Measurements from ENCODE around the gene GABRG3.

DNA sequence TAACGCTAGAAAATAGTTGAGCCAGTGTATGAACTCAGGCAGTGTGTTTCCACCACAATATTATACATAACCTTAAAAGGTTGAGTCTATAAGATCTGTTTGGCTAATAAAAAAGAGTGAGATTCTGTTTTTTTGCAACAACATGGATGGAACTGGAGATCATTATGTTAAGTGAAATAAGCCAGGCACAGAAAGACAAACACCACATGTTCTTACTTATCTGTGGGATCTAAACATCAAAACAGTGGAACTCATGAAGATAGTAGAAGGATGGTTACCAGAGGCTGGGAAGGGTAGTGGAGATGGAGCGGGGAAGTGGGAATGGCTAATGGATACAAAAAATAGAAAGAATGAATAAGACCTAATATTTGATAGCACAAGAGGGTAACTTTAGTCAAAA lies 150.7 kb downstream of the GABRG3 start:
- TF ChIP-seq, protein P1, sequence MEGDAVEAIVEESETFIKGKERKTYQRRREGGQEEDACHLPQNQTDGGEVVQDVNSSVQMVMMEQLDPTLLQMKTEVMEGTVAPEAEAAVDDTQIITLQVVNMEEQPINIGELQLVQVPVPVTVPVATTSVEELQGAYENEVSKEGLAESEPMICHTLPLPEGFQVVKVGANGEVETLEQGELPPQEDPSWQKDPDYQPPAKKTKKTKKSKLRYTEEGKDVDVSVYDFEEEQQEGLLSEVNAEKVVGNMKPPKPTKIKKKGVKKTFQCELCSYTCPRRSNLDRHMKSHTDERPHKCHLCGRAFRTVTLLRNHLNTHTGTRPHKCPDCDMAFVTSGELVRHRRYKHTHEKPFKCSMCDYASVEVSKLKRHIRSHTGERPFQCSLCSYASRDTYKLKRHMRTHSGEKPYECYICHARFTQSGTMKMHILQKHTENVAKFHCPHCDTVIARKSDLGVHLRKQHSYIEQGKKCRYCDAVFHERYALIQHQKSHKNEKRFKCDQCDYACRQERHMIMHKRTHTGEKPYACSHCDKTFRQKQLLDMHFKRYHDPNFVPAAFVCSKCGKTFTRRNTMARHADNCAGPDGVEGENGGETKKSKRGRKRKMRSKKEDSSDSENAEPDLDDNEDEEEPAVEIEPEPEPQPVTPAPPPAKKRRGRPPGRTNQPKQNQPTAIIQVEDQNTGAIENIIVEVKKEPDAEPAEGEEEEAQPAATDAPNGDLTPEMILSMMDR (conservative IDR thresholded peaks at IDR 0.05; ENCODE audit: low read depth in 2 of 2) = no peak
- TF ChIP-seq POLR2AphosphoS5 (IDR thresholded peaks at IDR 0.05; ENCODE audit: low read depth) = no peak
- no peak for TF ChIP-seq EZH2 (IDR thresholded peaks at IDR 0.05; ENCODE audit: low read depth, unreplicated experiment)
- no peak for TF ChIP-seq REST (IDR thresholded peaks at IDR 0.05; ENCODE audit: unreplicated experiment)
- TF ChIP-seq EZH2phosphoT487 (IDR thresholded peaks at IDR 0.05; ENCODE audit: unreplicated experiment) = no peak
- TF ChIP-seq JUNB (IDR thresholded peaks at IDR 0.05; ENCODE audit: unreplicated experiment) = no peak
- no peak for TF ChIP-seq ZNF114 (CRISPR knock-in tag; IDR thresholded peaks at IDR 0.05)
- TF ChIP-seq CREB1 (CRISPR knock-in tag; IDR thresholded peaks at IDR 0.05; ENCODE audit: low read depth) = no peak
- no peak for TF ChIP-seq STAT1 (IDR thresholded peaks at IDR 0.05; ENCODE audit: unreplicated experiment)
- no peak for TF ChIP-seq ZNF331 (CRISPR knock-in tag; IDR thresholded peaks at IDR 0.05; ENCODE audit: low read depth)
- TF ChIP-seq, protein P2, sequence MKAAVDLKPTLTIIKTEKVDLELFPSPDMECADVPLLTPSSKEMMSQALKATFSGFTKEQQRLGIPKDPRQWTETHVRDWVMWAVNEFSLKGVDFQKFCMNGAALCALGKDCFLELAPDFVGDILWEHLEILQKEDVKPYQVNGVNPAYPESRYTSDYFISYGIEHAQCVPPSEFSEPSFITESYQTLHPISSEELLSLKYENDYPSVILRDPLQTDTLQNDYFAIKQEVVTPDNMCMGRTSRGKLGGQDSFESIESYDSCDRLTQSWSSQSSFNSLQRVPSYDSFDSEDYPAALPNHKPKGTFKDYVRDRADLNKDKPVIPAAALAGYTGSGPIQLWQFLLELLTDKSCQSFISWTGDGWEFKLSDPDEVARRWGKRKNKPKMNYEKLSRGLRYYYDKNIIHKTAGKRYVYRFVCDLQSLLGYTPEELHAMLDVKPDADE (IDR thresholded peaks at IDR 0.05) = no peak
- TF ChIP-seq NANOG (IDR thresholded peaks at IDR 0.05; ENCODE audit: borderline replicate concordance) = no peak
- TF ChIP-seq, protein P3, sequence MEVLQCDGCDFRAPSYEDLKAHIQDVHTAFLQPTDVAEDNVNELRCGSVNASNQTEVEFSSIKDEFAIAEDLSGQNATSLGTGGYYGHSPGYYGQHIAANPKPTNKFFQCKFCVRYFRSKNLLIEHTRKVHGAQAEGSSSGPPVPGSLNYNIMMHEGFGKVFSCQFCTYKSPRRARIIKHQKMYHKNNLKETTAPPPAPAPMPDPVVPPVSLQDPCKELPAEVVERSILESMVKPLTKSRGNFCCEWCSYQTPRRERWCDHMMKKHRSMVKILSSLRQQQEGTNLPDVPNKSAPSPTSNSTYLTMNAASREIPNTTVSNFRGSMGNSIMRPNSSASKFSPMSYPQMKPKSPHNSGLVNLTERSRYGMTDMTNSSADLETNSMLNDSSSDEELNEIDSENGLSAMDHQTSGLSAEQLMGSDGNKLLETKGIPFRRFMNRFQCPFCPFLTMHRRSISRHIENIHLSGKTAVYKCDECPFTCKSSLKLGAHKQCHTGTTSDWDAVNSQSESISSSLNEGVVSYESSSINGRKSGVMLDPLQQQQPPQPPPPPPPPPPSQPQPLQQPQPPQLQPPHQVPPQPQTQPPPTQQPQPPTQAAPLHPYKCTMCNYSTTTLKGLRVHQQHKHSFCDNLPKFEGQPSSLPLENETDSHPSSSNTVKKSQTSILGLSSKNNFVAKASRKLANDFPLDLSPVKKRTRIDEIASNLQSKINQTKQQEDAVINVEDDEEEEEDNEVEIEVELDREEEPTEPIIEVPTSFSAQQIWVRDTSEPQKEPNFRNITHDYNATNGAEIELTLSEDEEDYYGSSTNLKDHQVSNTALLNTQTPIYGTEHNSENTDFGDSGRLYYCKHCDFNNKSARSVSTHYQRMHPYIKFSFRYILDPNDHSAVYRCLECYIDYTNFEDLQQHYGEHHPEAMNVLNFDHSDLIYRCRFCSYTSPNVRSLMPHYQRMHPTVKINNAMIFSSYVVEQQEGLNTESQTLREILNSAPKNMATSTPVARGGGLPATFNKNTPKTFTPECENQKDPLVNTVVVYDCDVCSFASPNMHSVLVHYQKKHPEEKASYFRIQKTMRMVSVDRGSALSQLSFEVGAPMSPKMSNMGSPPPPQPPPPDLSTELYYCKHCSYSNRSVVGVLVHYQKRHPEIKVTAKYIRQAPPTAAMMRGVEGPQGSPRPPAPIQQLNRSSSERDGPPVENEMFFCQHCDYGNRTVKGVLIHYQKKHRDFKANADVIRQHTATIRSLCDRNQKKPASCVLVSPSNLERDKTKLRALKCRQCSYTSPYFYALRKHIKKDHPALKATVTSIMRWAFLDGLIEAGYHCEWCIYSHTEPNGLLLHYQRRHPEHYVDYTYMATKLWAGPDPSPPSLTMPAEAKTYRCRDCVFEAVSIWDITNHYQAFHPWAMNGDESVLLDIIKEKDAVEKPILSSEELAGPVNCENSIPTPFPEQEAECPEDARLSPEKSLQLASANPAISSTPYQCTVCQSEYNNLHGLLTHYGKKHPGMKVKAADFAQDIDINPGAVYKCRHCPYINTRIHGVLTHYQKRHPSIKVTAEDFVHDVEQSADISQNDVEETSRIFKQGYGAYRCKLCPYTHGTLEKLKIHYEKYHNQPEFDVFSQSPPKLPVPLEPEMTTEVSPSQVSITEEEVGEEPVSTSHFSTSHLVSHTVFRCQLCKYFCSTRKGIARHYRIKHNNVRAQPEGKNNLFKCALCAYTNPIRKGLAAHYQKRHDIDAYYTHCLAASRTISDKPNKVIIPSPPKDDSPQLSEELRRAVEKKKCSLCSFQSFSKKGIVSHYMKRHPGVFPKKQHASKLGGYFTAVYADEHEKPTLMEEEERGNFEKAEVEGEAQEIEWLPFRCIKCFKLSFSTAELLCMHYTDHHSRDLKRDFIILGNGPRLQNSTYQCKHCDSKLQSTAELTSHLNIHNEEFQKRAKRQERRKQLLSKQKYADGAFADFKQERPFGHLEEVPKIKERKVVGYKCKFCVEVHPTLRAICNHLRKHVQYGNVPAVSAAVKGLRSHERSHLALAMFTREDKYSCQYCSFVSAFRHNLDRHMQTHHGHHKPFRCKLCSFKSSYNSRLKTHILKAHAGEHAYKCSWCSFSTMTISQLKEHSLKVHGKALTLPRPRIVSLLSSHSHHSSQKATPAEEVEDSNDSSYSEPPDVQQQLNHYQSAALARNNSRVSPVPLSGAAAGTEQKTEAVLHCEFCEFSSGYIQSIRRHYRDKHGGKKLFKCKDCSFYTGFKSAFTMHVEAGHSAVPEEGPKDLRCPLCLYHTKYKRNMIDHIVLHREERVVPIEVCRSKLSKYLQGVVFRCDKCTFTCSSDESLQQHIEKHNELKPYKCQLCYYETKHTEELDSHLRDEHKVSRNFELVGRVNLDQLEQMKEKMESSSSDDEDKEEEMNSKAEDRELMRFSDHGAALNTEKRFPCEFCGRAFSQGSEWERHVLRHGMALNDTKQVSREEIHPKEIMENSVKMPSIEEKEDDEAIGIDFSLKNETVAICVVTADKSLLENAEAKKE (CRISPR knock-in tag; IDR thresholded peaks at IDR 0.05) = no peak

Data from GM23338 (cell line).